Glutamatergic neuron (in vitro differentiated cells): Measurements from ENCODE around the gene OVCH2. TPM values are rescaled to one million over a fixed set of nuclear protein-coding genes. Genes with fewer than 3 reads are reported as not detected.

Experiments used
- DNase-seq: peaks from one replicate; pipeline ENCODE4 v3.0.0; 2022
- H3K27ac Mint-ChIP-seq: one replicate; pipeline ENCODE4 v1.8.0; 2020; ENCODE audit warnings: mild to moderate bottlenecking, mixed read lengths, inconsistent platforms; ENCODE audit not compliant: unreplicated experiment
- H3K27me3 Mint-ChIP-seq: one replicate; pipeline ENCODE4 v1.8.0; 2020; ENCODE audit warnings: mild to moderate bottlenecking, moderate library complexity, mixed read lengths, inconsistent platforms; ENCODE audit not compliant: unreplicated experiment
- H3K36me3 Mint-ChIP-seq: one replicate; pipeline ENCODE4 v1.8.0; 2020; ENCODE audit warnings: mild to moderate bottlenecking, mixed read lengths, inconsistent platforms; ENCODE audit not compliant: unreplicated experiment
- H3K4me1 Mint-ChIP-seq: one replicate; pipeline ENCODE4 v1.8.0; 2020; ENCODE audit warnings: mild to moderate bottlenecking, low read depth, mixed read lengths, inconsistent platforms; ENCODE audit not compliant: unreplicated experiment
- H3K4me3 Mint-ChIP-seq: one replicate; pipeline ENCODE4 v1.8.0; 2020; ENCODE audit warnings: mild to moderate bottlenecking, mixed read lengths, inconsistent platforms; ENCODE audit not compliant: unreplicated experiment
- H3K9me3 Mint-ChIP-seq: one replicate; pipeline ENCODE4 v1.8.0; 2020; ENCODE audit warnings: mild to moderate bottlenecking, moderate library complexity, mixed read lengths, inconsistent platforms; ENCODE audit not compliant: unreplicated experiment
- CTCF ChIP-seq: fragments of 200-600 bp; sonication (generic); IDR thresholded peaks from one replicate; pipeline ENCODE4 v1.5.0; 2021; ENCODE audit not compliant: partially characterized antibody, unreplicated experiment
- total RNA-seq: library from RNA; stranded (reverse); fragmentation: NEBNext Ultra II Directional; extraction: Animal tissue kit (Norgen Biotek cat#: 25700); gene quantifications from one replicate; pipeline ENCODE4 v1.2.1, GENCODE V29; 2021; ENCODE audit not compliant: unreplicated experiment

The OVCH2 gene
- total RNA-seq, 1 donor from 2014 or later = not detected

GRCh38 chr11:7689239-7689638, 17.0 kb downstream of the OVCH2 start:
- Mint-ChIP-seq H3K27me3 (no peaks in the 10 kb centered on the region), H3K27ac (no peak overlapping the region), H3K4me1 (peaks cover 3% of the 10 kb centered on the region), H3K36me3 (no peaks in the 10 kb centered on the region), H3K4me3 (no peak overlapping the region), H3K9me3 (no peaks in the 10 kb centered on the region)
- DNase-seq = no peak
- no peak for TF ChIP-seq CTCF

- Mint-ChIP-seq H3K36me3 (no peaks in the 10 kb centered on the region), H3K27me3 (no peaks in the 10 kb centered on the region), H3K9me3 (no peaks in the 10 kb centered on the region), H3K4me1 (peaks cover 3% of the 10 kb centered on the region), H3K4me3 (no peak overlapping the region), H3K27ac (no peak overlapping the region)
- no peak for DNase-seq
- TF ChIP-seq CTCF = peak; percentile 83
Observed at GRCh38 chr11:7688238-7688826, 17.9 kb downstream of the OVCH2 start.

- peaks cover 3% of the 10 kb centered on the region for H3K4me1 Mint-ChIP-seq
- H3K4me3 Mint-ChIP-seq = no peak overlapping the region
- no peak for TF ChIP-seq CTCF
- DNase-seq = no peak
- H3K36me3 Mint-ChIP-seq = no peaks in the 10 kb centered on the region
- H3K27ac Mint-ChIP-seq = no peak overlapping the region
- H3K27me3 Mint-ChIP-seq = no peaks in the 10 kb centered on the region
- no peaks in the 10 kb centered on the region for H3K9me3 Mint-ChIP-seq
Observed at GRCh38 chr11:7687386-7687785, 18.9 kb downstream of the OVCH2 start.

- Mint-ChIP-seq H3K9me3 (no peaks in the 10 kb centered on the region), H3K36me3 (no peaks in the 10 kb centered on the region), H3K27ac (no peak overlapping the region), H3K4me3 (no peak overlapping the region), H3K27me3 (no peaks in the 10 kb centered on the region), H3K4me1 (peaks cover 3% of the 10 kb centered on the region)
- no peak for DNase-seq
- TF ChIP-seq CTCF = no peak
Observed at GRCh38 chr11:7686761-7687160, 19.5 kb downstream of the OVCH2 start.

- Mint-ChIP-seq H3K36me3 (no peaks in the 10 kb centered on the region), H3K4me3 (no peak overlapping the region), H3K27me3 (no peaks in the 10 kb centered on the region)
Observed at GRCh38 chr11:7683571-7683970, 22.7 kb downstream of the OVCH2 start.

More at GRCh38 chr11:7683571-7683970, 22.7 kb downstream of the OVCH2 start:
- H3K4me1 Mint-ChIP-seq = peaks cover 9% of the 10 kb centered on the region
- no peak overlapping the region for H3K27ac Mint-ChIP-seq
- no peak for DNase-seq
- no peaks in the 10 kb centered on the region for H3K9me3 Mint-ChIP-seq
- TF ChIP-seq CTCF = no peak
